Dermis microvascular lymphatic vessel endothelial cell (primary cell): ENCODE data around the gene ARIH2. TPM values are rescaled to one million over a fixed set of nuclear protein-coding genes. Genes with fewer than 3 reads are reported as not detected.

Experiments used
- DNase-seq, 2 donors: peaks; one replicate each; pipeline versions ENCODE4 v3.0.0 to v3.0.0-alpha.2; 2010; ENCODE audit warnings: low read depth in 2 of 2
- total RNA-seq: library from RNA; depleted of rRNA; stranded (reverse); fragments of >200 nt; gene quantifications from 2 replicates; pipeline ENCODE4 v1.2.1, GENCODE V29; 2014

ARIH2 gene
- total RNA-seq, 1 donor from 2014 or later, result 54.7 TPM

DNA sequence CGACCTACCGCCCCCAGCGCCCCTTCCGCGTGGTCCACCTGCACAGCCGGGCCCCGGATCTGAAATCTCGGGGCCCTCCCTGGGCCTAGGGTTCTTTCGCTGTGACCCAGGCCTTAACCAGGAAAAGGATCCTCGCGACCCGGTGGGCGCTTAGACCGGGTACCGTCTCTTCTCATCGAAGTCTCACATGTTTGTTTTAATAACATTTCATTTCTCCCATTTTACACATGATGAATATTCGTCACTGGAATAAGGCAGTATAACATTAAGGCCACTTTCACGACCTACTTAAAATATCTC lies 100.0 kb downstream of the ARIH2 start:
- DNase-seq, result no peak

- no peak for DNase-seq
Observed at GRCh38 chr3:49019941-49020329, 101.3 kb downstream of the ARIH2 start.

GRCh38 chr3:49020330-49021212 lies 101.9 kb downstream of the ARIH2 start:
- peak in 1 of 2 donors; percentile 46 for DNase-seq

DNA sequence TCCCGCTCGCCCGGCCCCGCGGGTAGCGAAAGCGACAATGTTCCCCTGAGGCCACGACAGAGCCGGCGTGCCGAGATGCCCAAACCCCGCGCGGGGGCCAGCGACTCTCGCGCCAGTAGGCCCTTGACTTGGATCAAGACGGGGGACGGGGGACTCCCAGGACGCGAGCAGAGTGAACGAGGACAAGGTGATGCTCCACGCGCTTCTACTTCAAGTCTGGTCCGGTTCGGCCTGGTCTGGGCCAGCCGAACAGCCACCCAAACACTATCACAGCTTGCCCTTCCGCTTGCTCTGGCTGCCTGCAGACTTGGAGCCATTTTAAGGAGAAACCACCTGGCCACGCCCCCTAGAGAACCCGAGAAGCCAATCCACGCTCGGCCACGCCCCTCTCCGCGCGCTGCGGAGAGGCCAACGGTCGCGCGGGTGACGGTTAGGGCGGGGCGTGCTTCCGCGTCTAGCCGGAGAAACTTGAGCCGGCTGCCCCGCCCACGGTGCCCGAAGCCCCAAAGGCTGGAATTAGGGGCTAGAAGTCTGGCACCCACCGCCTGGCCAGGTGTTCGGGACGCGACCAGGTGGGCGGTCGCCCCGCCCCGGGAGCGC lies 102.7 kb downstream of the ARIH2 start:
- DNase-seq, result peak; percentile 90 to 97

DNA sequence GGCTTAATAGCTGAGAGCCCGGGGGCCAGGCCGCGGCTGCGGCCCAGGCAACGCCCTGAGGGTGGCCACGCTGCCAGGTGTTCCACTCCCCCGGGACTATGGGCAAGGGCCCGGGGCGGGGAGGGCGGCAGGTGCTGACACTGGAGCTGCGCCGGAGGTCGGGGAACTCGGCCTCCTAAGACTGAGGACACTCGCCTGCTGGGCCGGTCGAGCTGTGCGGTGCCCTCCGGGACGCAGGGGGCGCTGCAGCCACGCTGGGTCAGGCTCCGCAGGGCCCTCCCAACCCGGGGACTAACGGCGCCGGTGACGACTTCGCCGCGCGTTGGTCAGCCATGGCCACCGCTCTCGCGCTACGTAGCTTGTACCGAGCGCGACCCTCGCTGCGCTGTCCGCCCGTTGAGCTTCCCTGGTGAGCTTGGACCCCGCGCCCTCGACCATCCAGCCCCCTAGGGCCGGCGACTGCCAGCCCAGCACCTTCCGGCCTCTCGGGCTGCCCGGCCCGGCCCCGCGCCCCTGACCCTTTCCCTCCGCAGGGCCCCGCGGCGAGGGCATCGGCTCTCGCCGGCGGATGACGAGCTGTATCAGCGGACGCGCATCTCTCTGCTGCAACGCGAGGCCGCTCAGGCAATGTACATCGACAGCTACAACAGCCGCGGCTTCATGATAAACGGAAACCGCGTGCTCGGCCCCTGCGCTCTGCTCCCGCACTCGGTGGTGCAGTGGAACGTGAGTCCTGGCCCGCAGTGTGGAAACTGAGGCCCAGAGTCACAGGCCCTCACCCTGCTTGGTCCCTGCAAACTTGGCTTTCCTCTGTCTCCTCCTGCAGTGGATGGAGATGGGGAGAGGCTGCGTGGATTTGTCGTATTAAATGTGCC lies 103.4 kb downstream of the ARIH2 start, which contains the start of gene NDUFAF3:
Gene NDUFAF3 (plus strand): TSS at position 309 of the 875 bp plus-strand sequence. CDS start 24 bp downstream, at position 333.
- peak; percentile 84 to 94 for DNase-seq

DNA sequence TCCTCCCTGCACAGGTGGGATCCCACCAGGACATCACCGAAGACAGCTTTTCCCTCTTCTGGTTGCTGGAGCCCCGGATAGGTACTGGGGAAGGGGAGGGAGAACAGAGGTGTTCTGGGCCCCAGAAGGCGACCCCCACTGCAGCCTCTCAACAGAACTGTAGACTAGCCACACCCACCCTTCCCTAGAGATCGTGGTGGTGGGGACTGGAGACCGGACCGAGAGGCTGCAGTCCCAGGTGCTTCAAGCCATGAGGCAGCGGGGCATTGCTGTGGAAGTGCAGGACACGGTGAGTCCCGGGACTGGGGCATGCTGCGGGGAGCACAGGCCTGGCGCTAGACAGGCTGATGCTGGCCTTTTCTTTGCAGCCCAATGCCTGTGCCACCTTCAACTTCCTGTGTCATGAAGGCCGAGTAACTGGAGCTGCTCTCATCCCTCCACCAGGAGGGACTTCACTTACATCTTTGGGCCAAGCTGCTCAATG lies 104.1 kb downstream of the ARIH2 start:
- no peak for DNase-seq

DNA sequence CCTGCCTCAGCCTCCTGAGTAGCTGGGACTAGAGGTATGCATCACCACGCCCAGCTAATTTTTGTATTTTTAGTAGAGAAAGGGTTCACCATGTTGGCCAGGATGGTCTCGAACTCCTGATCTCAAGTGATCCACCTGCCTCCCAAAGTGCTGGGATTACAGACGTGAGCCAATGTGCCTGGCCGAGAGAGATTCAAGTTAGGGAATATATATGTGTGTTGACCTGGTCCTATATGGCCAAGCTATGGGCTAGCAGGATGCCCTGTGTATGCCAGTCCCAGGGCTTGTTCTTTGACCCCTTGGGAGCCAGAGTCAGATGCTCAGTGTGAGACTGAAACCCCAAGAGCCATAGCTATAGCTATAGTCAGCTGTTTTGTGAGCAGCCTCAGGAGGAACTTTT lies 105.1 kb downstream of the ARIH2 start:
- DNase-seq, result no peak

GRCh38 chr3:49024449-49024848 lies 105.8 kb downstream of the ARIH2 start:
- DNase-seq, result no peak

- no peak for DNase-seq
Observed at GRCh38 chr3:49025005-49025792, 106.6 kb downstream of the ARIH2 start.

GRCh38 chr3:49025793-49026520 lies 107.3 kb downstream of the ARIH2 start:
- DNase-seq, result no peak

DNA sequence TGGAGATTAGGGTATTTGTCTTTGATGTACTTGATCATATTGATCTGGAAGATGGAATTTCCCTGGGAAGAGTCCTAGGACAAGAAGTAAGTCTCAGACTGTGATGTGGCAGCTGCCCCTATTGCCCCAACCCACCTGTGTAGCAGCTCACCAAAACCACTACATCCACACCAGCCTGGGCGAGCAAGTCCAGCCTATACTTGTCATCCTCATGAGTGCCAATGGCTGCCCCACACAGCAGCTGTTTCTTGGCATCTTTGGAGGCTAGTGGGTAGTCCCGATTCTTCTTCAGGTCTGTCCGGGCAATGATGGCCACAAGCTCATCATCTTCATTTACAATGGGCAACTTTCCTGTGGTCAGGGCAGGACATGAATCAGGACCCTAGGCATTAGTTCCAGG lies 107.9 kb downstream of the ARIH2 start:
- no peak for DNase-seq

DNA sequence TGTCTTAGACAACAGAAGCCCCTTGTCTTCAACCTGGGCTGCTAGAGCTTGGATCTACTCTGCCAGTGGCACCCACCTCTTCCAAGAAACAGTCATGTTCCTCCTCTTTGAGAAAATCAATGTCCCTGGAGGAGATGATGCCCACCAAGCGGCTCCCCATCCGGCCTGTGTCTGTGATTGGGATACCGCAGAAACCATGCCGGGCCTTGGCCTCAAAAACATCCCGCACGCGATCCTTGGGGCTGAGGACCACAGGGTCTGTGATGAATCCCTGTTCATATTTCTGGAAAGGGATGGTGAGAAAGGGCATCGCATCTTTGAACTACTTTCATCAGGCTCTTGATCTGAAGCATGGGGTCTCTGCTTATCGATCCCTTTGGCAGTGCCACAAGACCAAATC lies 109.0 kb downstream of the ARIH2 start:
- DNase-seq, result no peak

DNA sequence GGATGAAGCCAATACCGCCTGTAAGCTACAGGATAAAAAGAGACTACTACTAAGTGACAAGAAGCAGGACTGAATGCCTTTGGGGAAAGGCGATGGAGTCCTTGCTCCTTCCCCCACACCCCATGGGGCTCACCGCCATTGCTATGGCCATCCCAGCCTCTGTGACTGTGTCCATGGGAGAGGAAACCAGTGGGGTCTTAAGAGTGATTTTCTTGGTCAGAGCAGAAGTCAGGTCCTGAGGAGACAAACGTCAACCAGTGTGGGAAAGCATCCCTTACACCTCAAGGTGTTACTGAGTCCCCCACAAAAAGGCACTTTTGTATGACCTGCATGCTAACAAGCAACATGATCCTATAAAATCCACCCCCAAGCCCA lies 109.6 kb downstream of the ARIH2 start:
- no peak for DNase-seq

- DNase-seq, result peak; percentile 86 to 93
Observed at GRCh38 chr3:49028673-49029562, 110.3 kb downstream of the ARIH2 start, which contains the start of gene IMPDH2. TSS of gene IMPDH2 (minus strand) at chr3:49029398. CDS start at chr3:49029350, 48 bp downstream.

- no peak for DNase-seq
Observed at GRCh38 chr3:49029563-49029884, 110.9 kb downstream of the ARIH2 start.

DNA sequence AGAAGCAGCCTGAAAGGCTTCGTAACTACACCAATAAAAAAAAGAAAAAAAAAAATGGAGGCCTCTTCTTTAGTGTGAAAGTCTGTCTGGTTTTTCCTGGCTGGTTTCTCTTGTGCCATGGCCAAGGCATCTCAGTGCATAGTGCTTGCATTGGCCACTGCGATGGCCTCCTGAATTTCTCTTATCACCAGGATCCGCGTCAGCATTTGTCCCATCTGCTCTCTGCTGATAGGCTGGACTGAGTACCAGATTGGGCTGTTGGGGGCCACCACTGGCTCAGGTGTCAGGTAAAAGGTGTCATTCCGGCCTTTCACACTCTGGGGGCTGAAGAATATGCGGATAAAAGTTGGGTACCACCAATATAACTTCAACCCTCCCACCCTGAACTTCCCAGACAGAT lies 111.7 kb downstream of the ARIH2 start:
- DNase-seq, result no peak

DNA sequence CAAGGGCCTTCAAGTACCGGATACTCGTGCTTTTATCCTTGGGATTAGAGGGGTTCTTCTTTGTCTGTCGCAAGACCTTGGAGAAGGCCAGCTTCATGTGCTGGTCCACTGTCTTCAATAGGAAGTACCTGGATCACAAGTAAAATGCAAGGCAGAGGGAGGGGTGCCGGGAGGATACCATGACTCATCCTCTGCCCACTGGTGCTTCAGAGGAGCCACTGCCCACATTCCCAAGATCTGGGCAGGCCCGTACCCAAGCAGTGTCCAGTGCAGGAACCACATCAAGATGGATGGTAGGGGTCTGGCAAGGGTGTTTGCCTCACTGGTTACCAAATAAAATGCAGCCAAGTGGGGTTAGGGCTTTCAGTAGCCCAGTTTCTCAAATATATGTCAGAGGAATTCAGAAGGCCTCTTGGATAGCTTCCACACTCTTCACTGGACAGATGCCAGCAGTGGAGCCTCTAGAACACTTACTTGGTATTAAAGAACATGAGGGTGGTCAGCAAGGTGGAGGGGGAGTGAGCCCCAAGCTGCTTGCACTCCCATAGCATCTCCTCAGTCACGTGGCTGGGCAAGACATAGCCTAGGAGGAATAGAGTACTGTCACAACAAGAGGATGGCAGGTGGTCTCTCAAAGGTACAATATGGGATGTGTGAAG lies 114.1 kb downstream of the ARIH2 start:
- DNase-seq, result no peak

DNA sequence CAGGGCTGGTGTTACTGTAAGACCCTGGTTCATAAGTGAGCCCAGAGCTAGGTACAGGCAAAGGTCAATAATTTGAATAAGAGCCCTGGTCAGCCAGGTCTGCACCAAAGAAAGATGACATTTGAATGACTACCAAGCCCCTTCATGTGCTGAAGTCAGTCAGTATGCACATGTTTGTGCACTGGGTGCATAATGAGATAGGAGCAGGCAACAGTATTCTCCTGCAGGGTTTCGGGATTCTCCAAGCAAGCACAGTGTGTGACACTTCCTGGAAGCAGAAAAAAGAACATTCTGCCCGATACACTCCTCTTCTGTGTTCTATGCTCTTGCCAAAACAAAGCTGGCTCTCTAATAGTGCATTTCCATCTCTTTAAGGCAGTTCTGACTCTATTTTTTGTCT lies 116.0 kb downstream of the ARIH2 start:
- DNase-seq, result no peak

DNA sequence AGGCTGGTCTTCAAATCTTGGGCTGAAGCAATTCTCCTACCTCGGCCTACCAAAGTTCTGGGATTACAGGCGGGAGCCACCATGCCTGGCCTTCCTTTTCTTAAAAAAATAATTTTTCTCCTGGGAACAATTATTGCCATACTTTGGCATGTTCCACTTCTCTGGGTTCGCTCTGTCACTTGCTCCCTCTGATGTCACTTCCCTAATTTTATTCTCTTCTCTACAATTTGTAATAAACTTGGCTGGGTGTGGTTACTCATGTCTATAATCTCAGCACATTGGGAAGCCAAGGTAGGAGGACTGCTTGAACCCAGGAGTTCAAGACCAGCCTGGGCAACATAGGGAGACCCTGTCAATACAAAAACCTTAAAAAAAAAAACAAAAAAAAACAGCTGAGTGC lies 116.6 kb downstream of the ARIH2 start:
- no peak for DNase-seq
